HepG2 (cell line): ENCODE results near the gene R3HDM4. TPM values are rescaled to one million over a fixed set of nuclear protein-coding genes. Genes with fewer than 3 reads are reported as not detected.

ENCODE experiments used
- CCDC6 ChIP-seq: sonication (generic); formaldehyde crosslinking; IDR thresholded peaks from 2 replicates; pipeline ENCODE4 v1.8.1; 2022; ENCODE audit warnings: mild to moderate bottlenecking, missing genetic modification reagents, moderate library complexity
- E2F2 ChIP-seq: sonication (generic); formaldehyde crosslinking; IDR thresholded peaks from 2 replicates; pipeline ENCODE4 v1.4.0; 2020; ENCODE audit warnings: missing genetic modification reagents, borderline replicate concordance
- FOSL2 ChIP-seq: sonication (generic); formaldehyde crosslinking; IDR thresholded peaks from 2 replicates; pipeline ENCODE4 v1.4.0; 2020; ENCODE audit warnings: missing genetic modification reagents
- FOXM1 ChIP-seq: sonication (generic); formaldehyde crosslinking; IDR thresholded peaks from 2 replicates; pipeline ENCODE4 v1.5.0; 2020; ENCODE audit warnings: missing genetic modification reagents
- GMEB2 ChIP-seq: IDR thresholded peaks from 2 replicates; pipeline ENCODE4 v1.6.1; 2016; ENCODE audit warnings: missing biosample characterization, missing genetic modification reagents, low read depth
- GTF2F1 ChIP-seq: fragments of 150-350 bp; IDR thresholded peaks from 2 replicates; pipeline ENCODE4 v1.6.1; 2014; ENCODE audit warnings: low read length
- HMG20B ChIP-seq: conservative IDR thresholded peaks from 2 replicates; pipeline ENCODE4 v1.6.1; 2016; ENCODE audit warnings: missing genetic modification reagents, missing compliant biosample characterization
- KDM3A ChIP-seq: IDR thresholded peaks from 2 replicates; pipeline ENCODE4 v1.6.1; 2018; ENCODE audit warnings: low read depth, missing compliant biosample characterization
- MIER2 ChIP-seq: IDR thresholded peaks from 2 replicates; pipeline ENCODE4 v1.6.1; 2016; ENCODE audit warnings: missing biosample characterization, missing genetic modification reagents
- MXI1 ChIP-seq: IDR thresholded peaks from 3 replicates; pipeline ENCODE4 v1.6.1; 2012; ENCODE audit warnings: low read depth, low read length, inconsistent platforms, borderline replicate concordance
- PHB2 ChIP-seq: fragments of 450-650 bp; IDR thresholded peaks from 2 replicates; pipeline ENCODE4 v1.6.1; 2018; ENCODE audit not compliant: partially characterized antibody
- RARA ChIP-seq: IDR thresholded peaks from 2 replicates; pipeline ENCODE4 v1.6.1; 2016; ENCODE audit warnings: missing genetic modification reagents, missing compliant biosample characterization
- RXRB ChIP-seq: IDR thresholded peaks from 2 replicates; pipeline ENCODE4 v1.6.1; 2016; ENCODE audit warnings: borderline replicate concordance, missing genetic modification reagents, missing compliant biosample characterization
- SP1 ChIP-seq, 2 experiments: fragments of 450-650 bp in 1 of 2; sonication (generic) in 1 of 2; formaldehyde crosslinking in 1 of 2; IDR thresholded peaks; 2 replicates each; pipeline versions ENCODE4 v1.4.0 to v1.6.1; 2016 to 2020; ENCODE audit warnings: missing genetic modification reagents in 1 of 2
- SP4 ChIP-seq: sonication (generic); formaldehyde crosslinking; IDR thresholded peaks from 2 replicates; pipeline ENCODE4 v1.8.1; 2023; ENCODE audit warnings: mild to moderate bottlenecking, missing genetic modification reagents
- TEAD2 ChIP-seq: sonication (generic); formaldehyde crosslinking; IDR thresholded peaks from 2 replicates; pipeline ENCODE4 v1.9.0; 2021; ENCODE audit warnings: missing genetic modification reagents
- TOE1 ChIP-seq: sonication (generic); formaldehyde crosslinking; IDR thresholded peaks from 2 replicates; pipeline ENCODE4 v1.4.0; 2020; ENCODE audit warnings: mild to moderate bottlenecking, missing genetic modification reagents
- TP53 ChIP-seq: sonication (generic); formaldehyde crosslinking; conservative IDR thresholded peaks from 2 replicates; pipeline ENCODE4 v1.4.0; 2020; ENCODE audit warnings: missing genetic modification reagents
- U2AF2 ChIP-seq: fragments of 200-400 bp; formaldehyde crosslinking; IDR thresholded peaks from 2 replicates; pipeline ENCODE4 v1.6.1; 2017; ENCODE audit warnings: low read depth, mild to moderate bottlenecking, low read length
- ZEB1 ChIP-seq: IDR thresholded peaks from 2 replicates; pipeline ENCODE4 v1.6.1; 2012; ENCODE audit warnings: mild to moderate bottlenecking, low read depth, inconsistent platforms; ENCODE audit not compliant: insufficient replicate concordance
- ZNF235 ChIP-seq: sonication (generic); formaldehyde crosslinking; IDR thresholded peaks from 2 replicates; pipeline ENCODE4 v1.8.1; 2023; ENCODE audit warnings: mild to moderate bottlenecking, missing genetic modification reagents, borderline replicate concordance
- ZNF24 ChIP-seq: fragments of 450-650 bp; IDR thresholded peaks from 2 replicates; pipeline ENCODE4 v1.6.1; 2017; ENCODE audit warnings: antibody characterized with exemption, mild to moderate bottlenecking
- ZNF333 ChIP-seq: sonication (generic); formaldehyde crosslinking; IDR thresholded peaks from 2 replicates; pipeline ENCODE4 v1.4.0; 2020; ENCODE audit warnings: mild to moderate bottlenecking, missing genetic modification reagents, borderline replicate concordance
- ZNF543 ChIP-seq: sonication (generic); formaldehyde crosslinking; IDR thresholded peaks from 2 replicates; pipeline ENCODE4 v1.4.0; 2020; ENCODE audit warnings: mild to moderate bottlenecking, missing genetic modification reagents
- ZNF567 ChIP-seq: sonication (generic); formaldehyde crosslinking; IDR thresholded peaks from 2 replicates; pipeline ENCODE4 v1.8.1; 2023; ENCODE audit warnings: mild to moderate bottlenecking, missing genetic modification reagents, borderline replicate concordance
- ZNF572 ChIP-seq: sonication (generic); formaldehyde crosslinking; IDR thresholded peaks from 2 replicates; pipeline ENCODE4 v1.5.1; 2020; ENCODE audit warnings: mild to moderate bottlenecking, missing genetic modification reagents
- ZNF678 ChIP-seq: sonication (generic); formaldehyde crosslinking; IDR thresholded peaks from 2 replicates; pipeline ENCODE4 v1.4.0; 2020; ENCODE audit warnings: mild to moderate bottlenecking, missing genetic modification reagents
- ZNF841 ChIP-seq: sonication (generic); formaldehyde crosslinking; IDR thresholded peaks from 2 replicates; pipeline ENCODE4 v1.8.1; 2023; ENCODE audit warnings: missing genetic modification reagents, borderline replicate concordance
- polyA plus RNA-seq, 8 experiments: library from polyadenylated mRNA; depleted of rRNA in 3 of 8; stranded (reverse) in 7 of 8; unstranded in 1 of 8; fragments of >200 nt; fragmentation: Illumina TruSeq in 4 of 8; extraction: Trizol in 4 of 8; gene quantifications; 2 replicates each; pipeline versions ENCODE4 v1.2.1 to v1.2.3, GENCODE V29; 2011 to 2016; ENCODE audit warnings: low read depth in 4 of 8, missing spikeins in 1 of 8, mixed read lengths in 1 of 8; ENCODE audit not compliant: insufficient read depth in 1 of 8
- total RNA-seq, 5 experiments: library from RNA; depleted of rRNA; stranded (reverse); fragments of >200 nt; fragmentation: Illumina TruSeq; extraction: Trizol; gene quantifications; 2 replicates each; pipeline ENCODE4 v1.2.3, GENCODE V29; 2016; ENCODE audit warnings: low read depth in 1 of 5
- TF ChIP-seq, protein P1 (sequence below): sonication (generic); formaldehyde crosslinking; IDR thresholded peaks from 2 replicates; pipeline ENCODE4 v1.5.0; 2020; ENCODE audit warnings: mild to moderate bottlenecking, missing genetic modification reagents, borderline replicate concordance

R3HDM4 gene
- total and polyA plus RNA-seq, 2 of the 13 experiments (the other 11 are each of a cell fraction or from before 2014, with no cell fraction given), result 26.2 to 26.9 TPM

DNA sequence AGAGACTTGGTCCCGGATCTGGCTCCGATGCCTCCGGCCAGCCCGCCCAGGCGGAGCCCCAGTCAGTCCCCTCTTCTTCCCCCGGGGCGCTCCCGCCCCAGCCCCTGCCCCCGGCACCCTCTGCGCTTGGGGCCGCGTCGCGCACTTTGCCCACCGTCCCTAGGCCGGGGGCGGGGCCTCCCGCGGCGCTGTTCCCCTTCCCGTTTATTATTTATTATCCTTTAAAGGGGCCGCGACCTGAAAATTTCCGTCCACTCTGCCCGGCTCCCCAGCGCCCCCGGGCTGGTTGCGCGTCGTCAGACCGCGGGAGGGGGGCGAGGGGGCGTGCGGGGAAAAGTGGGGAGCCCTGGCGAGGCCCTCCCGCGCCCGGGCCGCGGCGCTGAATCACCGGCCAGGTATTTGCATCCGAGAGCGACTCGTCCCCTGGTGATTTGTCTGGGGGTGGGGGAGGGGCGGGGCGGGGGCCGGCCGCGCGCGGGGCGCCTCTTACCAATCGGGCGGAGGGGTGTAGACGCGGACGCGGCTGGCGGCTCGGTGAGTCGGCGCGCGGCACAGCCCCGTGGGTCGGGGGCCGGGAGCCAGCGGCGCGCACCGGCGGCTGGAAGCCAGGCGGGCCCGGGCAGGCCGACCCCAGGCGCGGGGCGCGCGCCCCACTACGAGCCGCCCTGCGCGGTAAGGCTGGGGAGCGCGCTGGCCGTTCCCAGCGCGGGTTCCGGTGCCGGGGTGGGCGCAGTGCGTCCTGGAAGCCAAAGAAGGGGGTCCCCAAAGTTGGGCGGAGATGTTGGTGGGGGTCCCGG is 12.7 kb upstream of the R3HDM4 start, which contains the start of gene ARID3A (continued):
- TF ChIP-seq SP1 (IDR thresholded peaks at IDR 0.05) (no peak), SP1 (CRISPR knock-in tag; IDR thresholded peaks at IDR 0.05) (peak; percentile 46), ZNF678 (CRISPR knock-in tag) (no peak), ZEB1 (no peak), ZNF567 (CRISPR knock-in tag) (no peak), FOXM1 (no peak), RXRB (no peak; the same call in 1 of the 2 replicates), ZNF572 (CRISPR knock-in tag) (no peak), E2F2 (CRISPR knock-in tag) (no peak), RARA (CRISPR knock-in tag) (no peak), PHB2 (no peak), SP4 (CRISPR knock-in tag) (no peak), ZNF24 (no peak), MXI1 (peak; percentile 4; the same call in 1 of the 3 replicates), ZNF841 (CRISPR knock-in tag) (peak; percentile 35; the same call in 1 of the 2 replicates), FOSL2 (CRISPR knock-in tag) (peak; percentile 84), CCDC6 (CRISPR knock-in tag) (no peak), GTF2F1 (no peak), ZNF543 (CRISPR knock-in tag) (no peak; the same call in 1 of the 2 replicates), ZNF235 (CRISPR knock-in tag) (no peak), MIER2 (CRISPR knock-in tag) (no peak), GMEB2 (no peak), ZNF333 (no peak), KDM3A (CRISPR knock-in tag) (no peak), U2AF2 (no peak), TP53 (CRISPR knock-in tag) (no peak), TOE1 (CRISPR knock-in tag) (no peak), HMG20B (CRISPR knock-in tag) (no peak), TEAD2 (no peak)
- TF ChIP-seq, protein P1, sequence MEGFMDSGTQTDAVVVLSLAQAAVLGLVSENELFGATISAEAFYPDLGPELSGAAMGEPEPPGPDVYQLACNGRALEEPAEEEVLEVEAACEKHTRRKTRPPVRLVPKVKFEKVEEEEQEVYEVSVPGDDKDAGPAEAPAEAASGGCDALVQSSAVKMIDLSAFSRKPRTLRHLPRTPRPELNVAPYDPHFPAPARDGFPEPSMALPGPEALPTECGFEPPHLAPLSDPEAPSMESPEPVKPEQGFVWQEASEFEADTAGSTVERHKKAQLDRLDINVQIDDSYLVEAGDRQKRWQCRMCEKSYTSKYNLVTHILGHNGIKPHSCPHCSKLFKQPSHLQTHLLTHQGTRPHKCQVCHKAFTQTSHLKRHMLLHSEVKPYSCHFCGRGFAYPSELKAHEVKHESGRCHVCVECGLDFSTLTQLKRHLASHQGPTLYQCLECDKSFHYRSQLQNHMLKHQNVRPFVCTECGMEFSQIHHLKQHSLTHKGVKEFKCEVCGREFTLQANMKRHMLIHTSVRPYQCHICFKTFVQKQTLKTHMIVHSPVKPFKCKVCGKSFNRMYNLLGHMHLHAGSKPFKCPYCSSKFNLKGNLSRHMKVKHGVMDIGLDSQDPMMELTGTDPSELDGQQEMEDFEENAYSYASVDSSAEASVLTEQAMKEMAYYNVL, result no peak
